ENCODE measurements around the gene ABLIM2. TPM values are rescaled to one million over a fixed set of nuclear protein-coding genes. Genes with fewer than 3 reads are reported as not detected.

Gene ABLIM2
- total and polyA plus RNA-seq, 2 of the 13 experiments (the other 11 are each of a cell fraction or from before 2014, with no cell fraction given), result 0.20 to 0.37 TPM

DNA sequence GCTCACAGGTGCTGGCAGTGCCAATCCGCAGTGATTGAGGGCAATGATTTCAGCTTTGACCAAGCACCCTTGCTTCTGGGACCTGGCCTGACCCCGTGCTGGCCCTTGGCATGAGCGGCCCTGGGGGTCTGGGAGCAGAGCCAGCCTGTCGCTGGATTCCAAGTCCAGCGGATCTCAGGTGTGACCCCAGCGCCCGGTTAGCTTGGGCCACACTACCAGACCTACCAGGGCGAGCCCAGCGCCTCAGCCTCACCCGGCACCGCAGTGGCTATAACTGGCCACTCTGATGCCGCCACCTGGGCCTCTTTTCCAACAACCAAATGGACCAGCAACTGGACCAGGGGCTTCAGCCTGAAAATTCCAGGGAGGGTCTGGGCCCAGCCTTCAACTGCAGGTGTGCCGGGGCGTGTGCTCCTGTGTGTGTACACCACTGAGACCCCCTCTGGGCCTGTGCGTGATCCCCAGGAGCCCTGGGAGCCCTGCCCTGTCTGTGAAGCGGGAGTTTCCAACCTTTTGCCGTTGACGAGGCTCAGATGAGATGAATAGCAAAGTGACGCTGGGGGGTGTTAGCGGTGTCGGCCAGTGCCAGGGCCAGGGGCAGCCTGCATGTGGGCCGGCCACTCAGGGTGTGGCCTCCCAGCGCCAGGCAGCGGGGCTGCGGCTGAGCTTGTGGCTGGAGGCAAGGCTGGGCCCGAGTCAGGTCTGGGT, 41.1 kb upstream of the ABLIM2 start (continued):
- TF ChIP-seq, protein P1, sequence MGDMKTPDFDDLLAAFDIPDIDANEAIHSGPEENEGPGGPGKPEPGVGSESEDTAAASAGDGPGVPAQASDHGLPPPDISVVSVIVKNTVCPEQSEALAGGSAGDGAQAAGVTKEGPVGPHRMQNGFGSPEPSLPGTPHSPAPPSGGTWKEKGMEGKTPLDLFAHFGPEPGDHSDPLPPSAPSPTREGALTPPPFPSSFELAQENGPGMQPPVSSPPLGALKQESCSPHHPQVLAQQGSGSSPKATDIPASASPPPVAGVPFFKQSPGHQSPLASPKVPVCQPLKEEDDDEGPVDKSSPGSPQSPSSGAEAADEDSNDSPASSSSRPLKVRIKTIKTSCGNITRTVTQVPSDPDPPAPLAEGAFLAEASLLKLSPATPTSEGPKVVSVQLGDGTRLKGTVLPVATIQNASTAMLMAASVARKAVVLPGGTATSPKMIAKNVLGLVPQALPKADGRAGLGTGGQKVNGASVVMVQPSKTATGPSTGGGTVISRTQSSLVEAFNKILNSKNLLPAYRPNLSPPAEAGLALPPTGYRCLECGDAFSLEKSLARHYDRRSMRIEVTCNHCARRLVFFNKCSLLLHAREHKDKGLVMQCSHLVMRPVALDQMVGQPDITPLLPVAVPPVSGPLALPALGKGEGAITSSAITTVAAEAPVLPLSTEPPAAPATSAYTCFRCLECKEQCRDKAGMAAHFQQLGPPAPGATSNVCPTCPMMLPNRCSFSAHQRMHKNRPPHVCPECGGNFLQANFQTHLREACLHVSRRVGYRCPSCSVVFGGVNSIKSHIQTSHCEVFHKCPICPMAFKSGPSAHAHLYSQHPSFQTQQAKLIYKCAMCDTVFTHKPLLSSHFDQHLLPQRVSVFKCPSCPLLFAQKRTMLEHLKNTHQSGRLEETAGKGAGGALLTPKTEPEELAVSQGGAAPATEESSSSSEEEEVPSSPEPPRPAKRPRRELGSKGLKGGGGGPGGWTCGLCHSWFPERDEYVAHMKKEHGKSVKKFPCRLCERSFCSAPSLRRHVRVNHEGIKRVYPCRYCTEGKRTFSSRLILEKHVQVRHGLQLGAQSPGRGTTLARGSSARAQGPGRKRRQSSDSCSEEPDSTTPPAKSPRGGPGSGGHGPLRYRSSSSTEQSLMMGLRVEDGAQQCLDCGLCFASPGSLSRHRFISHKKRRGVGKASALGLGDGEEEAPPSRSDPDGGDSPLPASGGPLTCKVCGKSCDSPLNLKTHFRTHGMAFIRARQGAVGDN (CRISPR knock-in tag; IDR thresholded peaks at IDR 0.05), result peak; percentile 50
- TF ChIP-seq ZNF672 (CRISPR knock-in tag; IDR thresholded peaks at IDR 0.05) (no peak), SALL2 (CRISPR knock-in tag; IDR thresholded peaks at IDR 0.05) (peak; percentile 52; the same call in 1 of the 2 replicates), RBAK (CRISPR knock-in tag; IDR thresholded peaks at IDR 0.05) (no peak), TSC22D2 (CRISPR knock-in tag; IDR thresholded peaks at IDR 0.05; ENCODE audit: borderline replicate concordance) (no peak), ATAD3A (CRISPR knock-in tag; IDR thresholded peaks at IDR 0.05) (no peak), ZNF253 (CRISPR knock-in tag; IDR thresholded peaks at IDR 0.05; ENCODE audit: borderline replicate concordance) (no peak; the same call in 1 of the 2 replicates), MAF1 (CRISPR knock-in tag; IDR thresholded peaks at IDR 0.05; ENCODE audit: borderline replicate concordance) (no peak), RARA (CRISPR knock-in tag; IDR thresholded peaks at IDR 0.05) (no peak), HNRNPK (IDR thresholded peaks at IDR 0.05; ENCODE audit: low read depth, low read length, poor library complexity, severe bottlenecking) (no peak), ZNF724P (CRISPR knock-in tag; IDR thresholded peaks at IDR 0.05; ENCODE audit: borderline replicate concordance) (0 out of 2 replicates have a peak, but pooled peaks have one; percentile 22), NFE2L1 (CRISPR knock-in tag; IDR thresholded peaks at IDR 0.05; ENCODE audit: borderline replicate concordance) (0 out of 2 replicates have a peak, but pooled peaks have one; percentile 2)

Data from HepG2 (cell line).